ENCODE data around the gene CHRNB2.

The CHRNB2 gene

GRCh38 chr1:154579374-154579773 is 11.8 kb downstream of the CHRNB2 start:
- DNase-seq (ENCODE audit: low read depth in 2 of 2, low spot score in 1 of 2) = no peak

- no peak for DNase-seq (ENCODE audit: low read depth in 2 of 2, low spot score in 1 of 2)
Observed at GRCh38 chr1:154581766-154582165, 14.2 kb downstream of the CHRNB2 start.

- DNase-seq (ENCODE audit: low read depth in 2 of 2, low spot score in 1 of 2) = no peak
Observed at GRCh38 chr1:154582885-154583284, 15.3 kb downstream of the CHRNB2 start.

GRCh38 chr1:154583773-154584172 is 16.2 kb downstream of the CHRNB2 start:
- DNase-seq (ENCODE audit: low read depth in 2 of 2, low spot score in 1 of 2) = no peak

- DNase-seq (ENCODE audit: low read depth in 2 of 2, low spot score in 1 of 2) = no peak
Observed at GRCh38 chr1:154584267-154584994, 16.9 kb downstream of the CHRNB2 start.

- no peak for DNase-seq (ENCODE audit: low read depth in 2 of 2, low spot score in 1 of 2)
Observed at GRCh38 chr1:154586231-154586630, 18.7 kb downstream of the CHRNB2 start.

GRCh38 chr1:154586641-154587040 is 19.1 kb downstream of the CHRNB2 start:
- no peak for DNase-seq (ENCODE audit: low read depth in 2 of 2, low spot score in 1 of 2)

GRCh38 chr1:154589780-154590179 is 22.2 kb downstream of the CHRNB2 start:
- no peak for DNase-seq (ENCODE audit: low read depth in 2 of 2, low spot score in 1 of 2)

GRCh38 chr1:154590756-154591155 is 23.2 kb downstream of the CHRNB2 start:
- DNase-seq (ENCODE audit: low read depth in 2 of 2, low spot score in 1 of 2) = no peak

GRCh38 chr1:154591206-154591605 is 23.6 kb downstream of the CHRNB2 start:
- no peak for DNase-seq (ENCODE audit: low read depth in 2 of 2, low spot score in 1 of 2)

GRCh38 chr1:154593390-154593789 is 25.8 kb downstream of the CHRNB2 start:
- DNase-seq (ENCODE audit: low read depth in 2 of 2, low spot score in 1 of 2) = no peak

- no peak for DNase-seq (ENCODE audit: low read depth in 2 of 2, low spot score in 1 of 2)
Observed at GRCh38 chr1:154594811-154595210, 27.2 kb downstream of the CHRNB2 start.

- no peak for DNase-seq (ENCODE audit: low read depth in 2 of 2, low spot score in 1 of 2)
Observed at GRCh38 chr1:154595621-154596020, 28.0 kb downstream of the CHRNB2 start.

- DNase-seq (ENCODE audit: low read depth in 2 of 2, low spot score in 1 of 2) = no peak
Observed at GRCh38 chr1:154598871-154599635, 31.5 kb downstream of the CHRNB2 start.

GRCh38 chr1:154599658-154600057 is 32.1 kb downstream of the CHRNB2 start:
- no peak for DNase-seq (ENCODE audit: low read depth in 2 of 2, low spot score in 1 of 2)

GRCh38 chr1:154603317-154603716 is 35.7 kb downstream of the CHRNB2 start:
- no peak for DNase-seq (ENCODE audit: low read depth in 2 of 2, low spot score in 1 of 2)

- DNase-seq (ENCODE audit: low read depth in 2 of 2, low spot score in 1 of 2) = no peak
Observed at GRCh38 chr1:154605534-154605933, 38.0 kb downstream of the CHRNB2 start.

GRCh38 chr1:154607106-154607608 is 39.6 kb downstream of the CHRNB2 start:
- DNase-seq (ENCODE audit: low read depth in 2 of 2, low spot score in 1 of 2) = no peak

GRCh38 chr1:154607609-154608396 is 40.2 kb downstream of the CHRNB2 start, which contains the start of gene ADAR:
Gene ADAR, minus strand, starts transcription at chr1:154608186. Its CDS starts 180 bp downstream, at chr1:154608006.
- DNase-seq (ENCODE audit: low read depth in 2 of 2, low spot score in 1 of 2) = peak; percentile 71 to 85

- DNase-seq (ENCODE audit: low read depth in 2 of 2, low spot score in 1 of 2) = peak in 1 of 2 donors; percentile 11
Observed at GRCh38 chr1:154608397-154609270, 41.1 kb downstream of the CHRNB2 start.

Measured in stimulated activated CD8-positive, alpha-beta memory T cell treated with anti-CD3 and anti-CD28 coated beads, Interleukin-4, amount 100 ng/mL, for 1 hour (primary cell).